Left ventricle myocardium inferior (tissue), 1 donor: ENCODE data around the gene TPD52L1. TPM values are rescaled to one million over a fixed set of nuclear protein-coding genes. Genes with fewer than 3 reads are reported as not detected.

ENCODE experiments used
- DNase-seq: peaks from one replicate; pipeline ENCODE4 v3.0.0-alpha.2; 2020
- H3K27ac ChIP-seq: fragments of 200-600 bp; replicated peaks from 2 replicates; pipeline ENCODE4 v1.8.0; 2021
- H3K27me3 ChIP-seq: fragments of 200-600 bp; 2 replicates; pipeline ENCODE4 v1.8.0; 2021; ENCODE audit warnings: low read depth
- H3K36me3 ChIP-seq: fragments of 200-600 bp; 2 replicates; pipeline ENCODE4 v1.8.0; 2021
- H3K4me1 ChIP-seq: fragments of 200-600 bp; 2 replicates; pipeline ENCODE4 v1.8.0; 2021
- H3K4me3 ChIP-seq: fragments of 200-600 bp; 2 replicates; pipeline ENCODE4 v1.8.0; 2021; ENCODE audit warnings: mild to moderate bottlenecking, moderate library complexity
- H3K9me3 ChIP-seq: fragments of 200-600 bp; replicated peaks from 2 replicates; pipeline ENCODE4 v1.8.0; 2021
- CTCF ChIP-seq: fragments of 200-600 bp; IDR thresholded peaks from 2 replicates; pipeline ENCODE4 v1.8.0; 2021; ENCODE audit warnings: antibody characterized with exemption, mild to moderate bottlenecking, borderline replicate concordance
- intact Hi-C: fragments of 100-400 bp; cut with micrococcal nuclease; formaldehyde crosslinking; loops from one replicate; pipeline ENCODE4 v1.11.0; 2022
- total RNA-seq: library from RNA; stranded (reverse); fragmentation: NEBNext Ultra II Directional; extraction: Animal tissue kit (Norgen Biotek cat#: 25700); gene quantifications from one replicate; pipeline ENCODE4 v1.2.1, GENCODE V29; 2021
- donor health status: DM: no; HTN: yes; CAD: no; lungs with severe emphysema.

TPD52L1 gene
- total RNA-seq, 1 donor from 2014 or later = 64.0 TPM

GRCh38 chr6:125188037-125188436 is 34.5 kb downstream of the TPD52L1 start:
- Histone ChIP-seq H3K27ac (peak overlapping the region; percentile 58), H3K4me1 (peaks cover 58% of the 10 kb centered on the region), H3K36me3 (no peaks in the 10 kb centered on the region), H3K9me3 (no peaks in the 10 kb centered on the region), H3K4me3 (no peak overlapping the region), H3K27me3 (no peaks in the 10 kb centered on the region)
- no peak for DNase-seq
- intact Hi-C loops = no loop called here
- TF ChIP-seq CTCF = no peak

- peak overlapping the region; percentile 58 for H3K27ac ChIP-seq
- no peak for TF ChIP-seq CTCF
- H3K9me3 ChIP-seq = no peaks in the 10 kb centered on the region
- intact Hi-C loops = no loop called here
- peaks cover 58% of the 10 kb centered on the region for H3K4me1 ChIP-seq
- H3K36me3 ChIP-seq = no peaks in the 10 kb centered on the region
- H3K27me3 ChIP-seq = no peaks in the 10 kb centered on the region
- no peak for DNase-seq
- H3K4me3 ChIP-seq = no peak overlapping the region
These were observed 35.1 kb downstream of the TPD52L1 start for GRCh38 chr6:125188594-125189203.

GRCh38 chr6:125189494-125189893 is 35.9 kb downstream of the TPD52L1 start:
- Histone ChIP-seq H3K36me3 (no peaks in the 10 kb centered on the region), H3K4me3 (no peak overlapping the region), H3K4me1 (peaks cover 53% of the 10 kb centered on the region), H3K27me3 (no peaks in the 10 kb centered on the region), H3K27ac (peak overlapping the region; percentile 58), H3K9me3 (no peaks in the 10 kb centered on the region)
- intact Hi-C loops = no loop called here
- no peak for DNase-seq
- TF ChIP-seq CTCF = no peak

- Histone ChIP-seq H3K36me3 (no peaks in the 10 kb centered on the region), H3K27ac (no peak overlapping the region), H3K27me3 (no peaks in the 10 kb centered on the region), H3K4me3 (no peak overlapping the region), H3K9me3 (no peaks in the 10 kb centered on the region), H3K4me1 (peaks cover 58% of the 10 kb centered on the region)
- DNase-seq = no peak
- no peak for TF ChIP-seq CTCF
- intact Hi-C loops = no loop called here
These were observed 37.1 kb downstream of the TPD52L1 start for GRCh38 chr6:125190667-125191066.

- peak; percentile 22 for DNase-seq
- H3K9me3 ChIP-seq = no peaks in the 10 kb centered on the region
- H3K4me3 ChIP-seq = no peak overlapping the region
- H3K4me1 ChIP-seq = peaks cover 72% of the 10 kb centered on the region
- H3K36me3 ChIP-seq = no peaks in the 10 kb centered on the region
- H3K27me3 ChIP-seq = no peaks in the 10 kb centered on the region
- peak overlapping the region; percentile 9 for H3K27ac ChIP-seq
- peak; percentile 78 for TF ChIP-seq CTCF
- intact Hi-C loops = no loop called here
These were observed 38.5 kb downstream of the TPD52L1 start for GRCh38 chr6:125191916-125192609.
